GM18867 (cell line): ENCODE results near the gene DAND5.

ENCODE experiments used
- ATAC-seq: cut with Tn5 transposase; IDR thresholded peaks from one replicate; pipeline ENCODE4 v1.9.1; 2021; ENCODE audit warnings: mild to moderate bottlenecking, moderate library complexity; ENCODE audit not compliant: unreplicated experiment

DAND5 gene

DNA sequence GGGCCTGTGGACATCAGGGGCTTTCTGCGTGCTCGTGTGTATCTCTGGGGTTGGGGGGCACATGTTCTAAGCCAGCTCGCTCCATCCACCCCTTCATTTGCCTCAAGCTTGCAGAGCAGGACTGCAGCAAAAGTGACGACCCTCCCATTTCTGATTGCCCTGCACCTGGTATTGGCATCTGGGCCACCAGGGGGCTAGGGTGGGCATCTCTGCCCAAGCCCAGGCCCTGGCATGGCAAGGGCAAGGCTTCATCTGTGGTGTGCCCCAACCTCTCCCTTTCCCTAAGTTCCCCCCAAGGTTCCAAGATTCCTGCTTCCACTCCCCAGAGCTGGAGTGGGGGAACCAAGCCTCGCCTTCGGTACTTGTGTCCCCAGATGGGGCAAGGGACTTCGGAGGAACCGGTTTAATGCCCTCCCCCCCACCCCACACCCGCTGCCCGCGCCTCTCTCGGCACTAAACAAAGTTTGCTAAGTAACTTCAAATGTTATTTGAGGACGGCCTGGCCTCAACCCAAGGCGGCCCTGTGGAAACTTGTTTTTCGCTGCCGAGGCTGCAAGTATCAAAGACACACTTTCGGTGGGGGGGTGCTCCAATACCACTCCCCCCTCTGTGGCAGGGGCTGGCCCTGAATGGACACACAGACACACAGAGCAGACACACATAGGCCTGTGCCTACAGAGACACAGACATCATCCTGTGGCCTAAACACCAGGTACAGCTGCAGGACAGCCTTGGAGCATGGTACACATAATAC lies 38.1 kb downstream of the DAND5 start:
- no peak for ATAC-seq

DNA sequence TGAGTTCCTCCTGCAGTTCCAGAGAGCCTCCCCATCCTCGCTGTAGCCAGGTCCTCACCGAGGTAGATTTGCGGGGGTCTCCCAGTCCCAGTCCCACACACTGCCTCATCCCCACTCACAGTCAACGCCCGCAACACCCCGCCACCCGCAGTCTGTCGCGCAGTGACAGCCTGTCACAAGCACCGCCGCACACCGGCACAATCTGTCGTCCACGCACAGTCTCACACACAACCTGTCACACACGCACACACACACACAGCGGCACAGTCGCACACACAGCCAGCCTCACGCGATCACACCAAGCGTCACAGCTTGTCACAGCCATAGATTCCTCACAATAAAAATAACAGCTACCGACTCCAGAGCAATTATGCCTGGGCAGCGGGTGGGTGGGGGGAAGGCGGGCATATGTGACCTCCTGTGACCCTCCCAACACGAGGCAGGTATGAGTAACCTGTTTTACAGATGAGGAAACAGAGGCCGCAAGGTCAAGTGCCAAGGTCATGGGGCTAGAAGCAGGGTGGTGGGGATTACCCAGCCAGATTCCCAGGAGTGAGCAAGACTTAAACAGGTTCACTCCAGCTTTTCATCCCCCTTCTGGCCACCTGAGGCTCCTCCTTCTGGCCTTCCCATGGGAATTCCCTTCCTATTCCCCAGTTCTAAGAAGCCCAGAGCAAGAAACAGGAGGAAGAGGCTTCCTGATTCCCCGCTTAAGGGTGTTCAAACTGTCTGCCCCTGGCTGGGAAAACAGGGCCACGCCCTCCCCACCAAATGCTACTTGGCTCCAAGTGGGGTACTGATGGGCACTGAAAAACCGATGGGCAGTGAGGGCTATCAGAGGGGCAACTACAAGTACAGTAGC lies 39.8 kb downstream of the DAND5 start:
- no peak for ATAC-seq

DNA sequence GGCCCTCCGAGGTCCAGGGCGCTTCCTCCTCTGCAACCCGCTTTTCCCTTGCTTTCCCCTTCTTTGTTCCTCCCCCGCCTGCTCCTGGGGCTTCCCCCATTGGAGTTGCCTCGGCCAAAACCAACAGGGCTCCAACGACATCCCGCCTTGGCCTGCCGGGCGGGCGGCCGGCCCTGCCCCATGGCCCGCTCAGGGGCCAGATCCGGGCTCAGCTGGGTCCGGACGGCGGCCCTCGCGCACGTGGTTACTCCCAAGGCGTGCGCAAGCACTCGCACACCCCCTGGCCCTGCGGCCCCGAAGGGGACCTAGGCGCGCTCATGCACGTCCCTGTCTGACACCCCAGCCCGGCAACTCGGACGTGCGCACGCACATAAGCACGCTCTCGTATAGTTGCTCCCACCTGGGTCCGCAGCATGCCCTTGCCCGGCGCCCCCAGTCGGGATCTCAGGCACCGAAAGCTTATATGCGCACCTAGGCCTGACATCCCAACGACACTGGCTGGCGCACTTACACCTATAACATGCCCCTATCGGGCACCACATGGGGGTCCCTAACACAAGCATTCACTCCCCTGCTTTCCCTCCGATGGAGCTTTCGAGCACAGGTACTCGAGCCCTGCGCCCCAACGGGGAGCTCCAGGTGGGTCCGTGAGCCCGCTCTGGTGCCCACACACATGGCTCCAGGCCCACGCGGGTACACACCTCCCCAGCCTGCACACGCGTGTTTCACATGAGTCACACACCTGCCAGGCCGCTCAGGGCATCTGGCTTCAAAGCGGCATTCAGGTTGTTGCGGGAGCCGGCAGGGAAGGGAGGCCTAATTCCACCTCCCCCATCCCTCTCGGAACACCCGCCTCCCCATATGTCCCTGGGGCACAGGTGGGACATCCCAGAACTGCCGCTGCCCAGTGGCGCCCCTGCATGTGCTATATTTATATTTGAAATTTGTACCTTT lies 40.9 kb downstream of the DAND5 start:
- no peak for ATAC-seq

- no peak for ATAC-seq
Observed at GRCh38 chr19:13010992-13011652, 41.7 kb downstream of the DAND5 start.

GRCh38 chr19:13011653-13012389 lies 42.4 kb downstream of the DAND5 start:
- no peak for ATAC-seq

DNA sequence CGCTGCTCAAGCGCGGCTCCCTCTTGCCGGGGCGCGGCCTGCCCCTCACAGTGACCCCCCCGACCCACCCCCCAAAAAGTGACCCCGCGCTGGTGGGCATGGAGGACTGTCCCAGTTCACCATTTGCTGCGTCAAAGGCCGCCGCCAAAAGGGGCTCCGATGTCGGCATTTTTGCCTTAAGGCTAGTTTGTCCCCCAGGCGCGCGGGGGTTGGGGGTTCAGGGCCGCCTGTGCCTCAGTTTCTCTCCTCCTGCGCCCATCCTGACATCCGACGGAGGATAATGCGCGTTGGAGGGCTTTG lies 43.0 kb downstream of the DAND5 start:
- no peak for ATAC-seq

DNA sequence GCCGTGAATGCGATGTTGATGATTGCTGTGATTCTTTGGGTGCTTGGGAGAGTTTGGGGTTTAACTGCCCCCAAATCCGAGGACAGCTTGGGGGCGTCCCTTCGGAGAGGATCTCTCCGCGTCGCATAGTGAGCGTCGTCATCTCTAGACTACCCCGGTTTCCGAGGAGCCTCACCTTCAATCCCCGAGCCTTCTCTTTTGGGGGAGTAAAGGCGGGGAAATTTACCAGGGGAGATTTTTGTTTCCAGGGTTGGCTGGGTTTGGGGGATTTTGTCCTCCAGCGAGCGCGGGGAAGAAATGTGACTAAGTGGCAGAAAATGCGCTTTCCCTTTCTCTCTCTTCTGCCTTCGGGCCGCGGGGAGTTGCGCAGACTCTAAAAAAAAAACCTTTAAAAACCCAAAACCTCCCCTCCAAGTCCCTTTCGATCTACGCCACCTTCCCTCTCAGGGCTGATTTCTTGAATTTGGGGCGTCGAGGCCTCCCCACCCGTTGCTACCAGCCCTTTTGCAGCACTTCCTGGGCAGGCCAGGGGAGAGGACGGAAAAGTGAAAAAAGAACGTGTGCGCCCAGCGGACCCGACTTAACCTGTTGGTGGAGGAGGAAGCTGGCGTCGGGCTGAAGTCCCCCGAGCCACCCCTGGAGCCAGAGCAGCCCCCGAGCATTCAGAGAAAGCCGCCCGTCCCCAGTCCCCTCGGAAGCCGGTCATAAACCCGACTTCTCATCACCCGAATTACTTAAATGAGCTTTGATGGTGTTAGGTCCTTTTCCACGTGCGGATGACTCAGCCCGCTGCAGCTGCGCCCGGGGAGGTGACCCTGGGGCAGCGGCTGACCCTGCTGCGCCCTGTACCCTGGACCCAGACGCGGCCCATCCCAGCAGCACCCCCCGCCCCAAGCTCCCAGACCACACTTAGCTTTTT lies 43.6 kb downstream of the DAND5 start:
- no peak for ATAC-seq

GRCh38 chr19:13013649-13014048 lies 44.3 kb downstream of the DAND5 start:
- ATAC-seq = no peak

DNA sequence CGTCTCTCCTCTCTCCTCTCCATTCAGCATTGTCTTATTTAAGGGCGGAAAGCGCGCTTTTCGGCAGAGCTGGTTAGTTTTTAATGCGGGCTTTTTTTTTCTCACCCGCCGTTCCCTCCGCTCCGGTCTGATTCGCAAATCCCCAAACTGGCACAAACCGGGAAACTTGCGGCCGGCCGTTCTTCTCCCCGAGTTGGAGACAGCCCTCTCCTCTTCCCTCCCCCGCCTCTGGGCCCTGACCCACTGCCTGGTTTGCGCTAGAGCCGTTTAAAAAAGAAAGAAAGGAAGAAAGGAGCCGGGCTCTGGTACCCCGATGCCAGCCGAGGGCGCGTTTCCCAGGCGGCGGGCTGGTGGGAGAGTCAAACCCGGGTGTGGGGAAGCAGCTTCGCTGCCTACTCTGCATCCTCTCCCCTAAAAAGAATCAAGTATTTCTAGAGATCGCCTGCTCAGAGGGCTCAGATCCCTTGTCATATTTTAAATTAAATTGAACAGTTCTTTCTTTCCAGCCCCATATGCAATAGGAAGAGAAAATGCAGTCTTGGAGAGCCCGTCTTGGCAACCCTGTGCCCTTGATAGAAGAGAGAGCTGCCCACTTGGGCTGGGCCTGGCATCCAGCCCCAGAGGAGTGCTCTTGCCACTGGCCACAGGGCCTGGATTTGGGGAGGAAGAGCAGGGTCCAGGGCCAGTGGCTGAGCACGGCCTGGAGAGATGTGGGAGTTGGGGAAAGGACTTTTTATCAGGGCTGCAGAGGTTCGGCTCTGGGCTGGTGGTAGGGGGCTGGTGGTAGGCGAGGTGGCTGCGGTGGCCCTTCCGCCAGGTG lies 44.9 kb downstream of the DAND5 start:
- no peak for ATAC-seq

GRCh38 chr19:13014921-13015280 lies 45.5 kb downstream of the DAND5 start:
- no peak for ATAC-seq

DNA sequence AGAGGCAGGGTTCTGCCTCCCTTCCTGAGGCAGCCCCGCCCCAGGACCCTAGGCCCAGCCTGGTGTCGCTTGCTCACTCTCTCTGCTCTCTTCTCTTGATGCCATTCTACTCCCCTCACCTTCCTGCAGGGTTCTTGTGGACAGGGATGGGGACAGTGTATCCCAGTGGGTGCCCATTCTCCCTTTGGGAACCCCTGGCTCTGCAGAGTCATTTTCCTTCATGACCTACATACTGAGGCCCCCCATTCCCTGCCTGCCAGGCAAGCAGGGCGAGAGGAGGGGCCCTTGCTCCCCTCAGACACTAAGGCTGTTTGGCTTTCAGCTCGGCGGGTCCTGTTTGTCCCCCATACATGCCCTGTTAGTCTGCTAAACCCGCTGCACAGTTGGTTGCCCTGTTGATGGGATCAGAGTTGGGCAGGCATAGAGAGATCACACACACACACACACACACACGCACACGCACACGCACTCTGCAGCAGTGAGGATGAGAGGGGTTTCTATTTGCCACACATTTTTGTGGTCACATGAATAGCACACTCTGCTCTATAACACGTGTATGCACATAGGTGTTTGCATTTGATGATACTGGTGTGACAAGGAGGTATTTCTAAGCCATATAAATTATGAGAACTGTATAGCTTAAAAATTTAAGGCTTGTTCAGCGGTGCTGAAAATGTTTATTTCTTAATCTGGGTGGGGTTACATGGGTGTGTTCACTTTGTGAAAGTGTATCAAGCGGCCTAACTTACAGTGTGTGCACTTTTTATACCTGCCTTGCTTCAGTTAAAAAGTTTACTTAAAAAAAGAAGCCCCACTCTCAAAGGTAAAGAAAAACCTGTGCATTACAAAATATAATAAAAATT lies 46.2 kb downstream of the DAND5 start:
- no peak for ATAC-seq

DNA sequence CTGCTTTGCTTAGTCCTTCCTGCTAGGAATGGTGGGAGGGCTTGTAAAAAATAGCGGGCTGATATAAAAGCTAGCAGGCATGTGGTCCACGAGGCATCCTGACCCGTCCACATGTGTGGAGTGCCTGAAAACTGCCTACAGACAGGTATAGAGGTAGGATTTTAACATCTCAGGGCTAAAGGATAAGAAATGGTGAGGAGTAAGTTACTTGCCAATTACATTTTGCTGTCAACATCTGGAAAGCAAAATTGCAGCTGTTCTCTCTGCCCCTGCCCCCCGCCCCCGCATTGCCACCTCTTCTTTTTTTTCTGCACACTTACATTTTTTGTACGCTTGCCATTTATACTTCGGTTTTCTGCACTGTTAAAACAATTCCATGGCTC lies 46.9 kb downstream of the DAND5 start:
- ATAC-seq = no peak

DNA sequence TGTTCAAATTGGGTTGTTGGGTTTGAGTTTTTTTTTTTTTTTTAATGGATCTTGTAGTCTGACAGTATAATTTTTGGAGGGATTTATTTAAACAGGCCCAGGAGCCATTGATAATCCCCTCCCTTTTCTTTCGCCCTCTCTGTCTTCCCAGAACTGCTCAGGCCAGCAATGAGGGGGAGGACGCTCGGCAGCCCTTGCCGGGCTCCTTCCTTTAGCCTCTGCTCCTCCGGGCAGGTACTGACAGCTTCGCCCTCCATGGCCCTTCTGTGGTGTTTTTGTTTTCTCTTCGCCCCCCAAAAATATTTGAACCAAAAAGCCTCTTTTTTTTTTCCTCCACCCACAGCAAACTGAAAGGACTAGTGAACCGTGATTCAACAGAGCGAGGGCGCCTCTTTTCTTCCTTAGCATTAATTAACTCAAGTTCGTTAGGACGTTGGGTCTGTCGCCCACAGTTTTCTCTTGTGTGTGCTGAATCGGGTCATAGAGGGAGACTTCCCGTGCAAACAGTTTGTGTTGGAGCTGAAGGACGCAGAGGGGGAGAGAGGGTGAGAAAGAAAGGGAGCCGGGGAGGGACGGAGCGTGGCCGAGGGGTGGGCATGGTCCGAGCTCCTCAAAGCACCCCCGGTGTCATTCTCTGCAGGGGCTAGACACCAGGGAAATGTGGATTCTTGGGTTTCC lies 47.4 kb downstream of the DAND5 start:
- no peak for ATAC-seq

- no peak for ATAC-seq
Observed at GRCh38 chr19:13017306-13018034, 48.1 kb downstream of the DAND5 start.

DNA sequence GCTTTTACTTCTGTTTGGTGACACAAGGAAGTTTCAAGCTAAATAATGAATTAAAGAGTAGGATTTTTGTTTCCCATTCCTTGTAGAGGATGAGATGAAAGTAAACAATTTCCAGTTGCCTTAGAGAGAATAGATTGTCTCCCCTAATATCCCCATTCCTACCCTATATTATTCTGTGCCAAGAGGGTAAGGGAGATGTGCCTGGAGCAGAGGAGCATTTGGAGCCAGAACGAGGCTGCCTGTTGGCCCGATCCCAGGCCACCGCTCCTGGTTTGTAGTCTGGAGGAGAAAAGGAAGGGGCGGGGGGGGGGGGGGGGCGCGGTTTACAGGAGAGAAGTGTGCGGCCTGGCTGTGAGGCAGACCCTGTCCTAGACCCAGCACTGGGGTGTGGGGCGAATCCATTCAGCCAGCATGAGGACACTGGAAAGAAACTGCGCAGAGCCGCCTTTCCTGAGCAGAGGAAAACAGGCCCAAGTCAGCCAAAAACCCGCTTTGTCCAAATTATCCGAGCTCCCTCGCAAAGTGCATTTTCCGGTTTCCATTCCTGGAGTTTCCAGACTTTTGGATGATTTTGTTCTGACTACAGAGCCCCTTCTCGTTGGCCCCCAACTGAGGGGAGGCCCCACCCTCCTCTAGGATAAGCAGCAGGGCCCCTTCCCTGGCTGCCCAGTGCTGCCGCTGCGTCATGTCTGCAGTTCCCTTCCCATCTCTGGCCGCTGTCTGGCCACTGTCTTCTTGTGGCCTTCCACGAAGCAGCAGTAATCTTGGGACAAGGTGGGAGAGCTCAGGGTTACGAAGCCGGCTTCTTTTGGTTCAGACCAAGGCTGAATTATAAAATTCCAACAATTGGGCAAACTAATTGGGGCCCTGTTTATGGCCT lies 48.9 kb downstream of the DAND5 start:
- no peak for ATAC-seq
